ENCODE data around the gene MAPK6. TPM values are rescaled to one million over a fixed set of nuclear protein-coding genes. Genes with fewer than 3 reads are reported as not detected.
"Not testable (repeated sequence)": the region's sequence is repeated elsewhere in the genome, so short reads cannot be mapped to it uniquely, and the experiment has no call there.

MAPK6 gene
- total and polyA plus RNA-seq, 8 donors, result 2.3 to 159 (median 14.5) TPM

- Histone ChIP-seq H3K9me3 (no peaks in the 10 kb centered on the region), H3K27me3 (no peaks in the 10 kb centered on the region), H3K36me3 (no peaks in the 10 kb centered on the region), H3K4me3 (no peak overlapping the region), H3K27ac (no peak overlapping the region), H3K4me1 (peaks cover 0 to 8% (median 4%) of the 10 kb centered on the region in 4 donors)
- no peak for DNase-seq
- intact Hi-C loops (cut with DNase I; ENCODE audit: low total_unique reads), result loop anchor here (10.0 kb wide), 1 partner anchor 105 kb away; the partner anchor contains the start of gene LEO1
- no peak for TF ChIP-seq POLR2A (IDR thresholded peaks at IDR 0.05)
- TF ChIP-seq EP300 (IDR thresholded peaks at IDR 0.05), result no peak
- no peak for TF ChIP-seq CTCF (IDR thresholded peaks at IDR 0.05)
- no peak for TF ChIP-seq POLR2AphosphoS5 (IDR thresholded peaks at IDR 0.05)
- 64 to 77% (median 73%) methylated on average over 5 of the region's 5 CpGs for WGBS, 5 donors
Observed at GRCh38 chr15:52080031-52080430, 61.0 kb downstream of the MAPK6 start.

GRCh38 chr15:52080706-52081392 is 61.8 kb downstream of the MAPK6 start:
- 88 to 92% (median 89%) methylated on average over 9 of the region's 9 CpGs for WGBS, 5 donors
- intact Hi-C loops (cut with DNase I; ENCODE audit: low total_unique reads), result loop anchor here (10.0 kb wide), 1 partner anchor 106 kb away; the partner anchor contains the start of gene LEO1
- H3K4me3 ChIP-seq, result no peak overlapping the region
- peaks cover 0 to 3% (median 0%) of the 10 kb centered on the region in 4 donors for H3K9me3 ChIP-seq
- H3K36me3 ChIP-seq, result no peaks in the 10 kb centered on the region
- TF ChIP-seq POLR2AphosphoS5 (IDR thresholded peaks at IDR 0.05), result no peak
- no peak for TF ChIP-seq EP300 (IDR thresholded peaks at IDR 0.05)
- peaks cover 0 to 8% (median 4%) of the 10 kb centered on the region in 4 donors for H3K4me1 ChIP-seq
- no peak overlapping the region for H3K27ac ChIP-seq
- no peaks in the 10 kb centered on the region for H3K27me3 ChIP-seq
- DNase-seq, result no peak

- Histone ChIP-seq H3K36me3 (no peaks in the 10 kb centered on the region), H3K27me3 (no peaks in the 10 kb centered on the region), H3K4me3 (no peak overlapping the region), H3K4me1 (peaks cover 0 to 8% (median 4%) of the 10 kb centered on the region in 4 donors), H3K9me3 (peaks cover 6 to 14% (median 12%) of the 10 kb centered on the region in 4 donors), H3K27ac (no peak overlapping the region)
- no peak for DNase-seq
- intact Hi-C loops (cut with DNase I; ENCODE audit: low total_unique reads), result loop anchor here (10.0 kb wide), 1 partner anchor 108 kb away; the partner anchor contains the start of gene LEO1
- WGBS, 5 donors, result 76 to 85% (median 82%) methylated on average over 5 of the region's 5 CpGs
- TF ChIP-seq POLR2A (IDR thresholded peaks at IDR 0.05), result no peak
- TF ChIP-seq EP300 (IDR thresholded peaks at IDR 0.05), result no peak
Observed at GRCh38 chr15:52082197-52083036, 63.4 kb downstream of the MAPK6 start.

- not testable (repeated sequence) for H3K4me3 ChIP-seq, H3K27me3 ChIP-seq, H3K4me1 ChIP-seq, H3K27ac ChIP-seq, H3K36me3 ChIP-seq, DNase-seq
- intact Hi-C loops (cut with DNase I; ENCODE audit: low total_unique reads), result loop anchor here (10.0 kb wide), 1 partner anchor 108 kb away; the partner anchor contains the start of gene LEO1
- H3K9me3 ChIP-seq, result peaks cover 6 to 16% (median 12%) of the 10 kb centered on the region in 4 donors
- WGBS, 5 donors, result 94 to 100% (median 95%) methylated on average over 1 of the region's 1 CpG
Observed at GRCh38 chr15:52083037-52083359, 64.0 kb downstream of the MAPK6 start.

- H3K27me3 ChIP-seq, result no peaks in the 10 kb centered on the region
- H3K27ac ChIP-seq, result no peak overlapping the region
- WGBS, 5 donors, result 70 to 73% (median 71%) methylated on average over 4 of the region's 4 CpGs
- no peaks in the 10 kb centered on the region for H3K36me3 ChIP-seq
- peaks cover 6 to 16% (median 12%) of the 10 kb centered on the region in 4 donors for H3K9me3 ChIP-seq
- H3K4me1 ChIP-seq, result peaks cover 0 to 8% (median 3%) of the 10 kb centered on the region in 4 donors
- no peak for TF ChIP-seq POLR2AphosphoS5 (IDR thresholded peaks at IDR 0.05)
- TF ChIP-seq EP300 (IDR thresholded peaks at IDR 0.05), result no peak
- TF ChIP-seq CTCF (IDR thresholded peaks at IDR 0.05), result no peak
- no peak for TF ChIP-seq POLR2A (IDR thresholded peaks at IDR 0.05)
- H3K4me3 ChIP-seq, result no peak overlapping the region
- no peak for DNase-seq
- intact Hi-C loops (cut with DNase I; ENCODE audit: low total_unique reads), result loop anchor here (10.0 kb wide), 1 partner anchor 109 kb away; the partner anchor contains the start of gene LEO1
Observed at GRCh38 chr15:52083603-52084002, 64.6 kb downstream of the MAPK6 start.
